DMS53 (cell line): Measurements from ENCODE around the gene NCBP2L.
"Not testable (repeated sequence)": the region's sequence is repeated elsewhere in the genome, so short reads cannot be mapped to it uniquely, and the experiment has no call there.

Source experiments
- DNase-seq: peaks from one replicate; lab custom pipeline; 2025; lab: John Stamatoyannopoulos, UW

The NCBP2L gene

DNA sequence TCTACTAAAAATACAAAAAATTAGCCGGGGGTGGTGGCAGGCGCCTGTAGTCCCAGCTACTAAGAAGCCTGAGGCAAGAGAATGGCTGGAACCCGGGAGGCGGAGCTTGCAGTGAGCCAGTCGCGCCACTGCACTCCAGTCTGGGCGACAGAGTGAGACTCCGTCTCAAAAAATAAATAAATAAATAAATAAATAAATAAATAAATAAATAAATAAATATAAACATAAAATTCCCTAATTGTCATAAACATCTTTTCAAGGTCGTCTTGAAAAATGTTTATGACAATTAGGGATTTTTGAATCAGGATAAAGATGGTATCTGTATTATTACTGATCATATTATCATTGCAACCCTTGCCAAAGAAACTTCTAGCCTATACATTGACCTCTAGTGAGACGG is 32.5 kb downstream of the NCBP2L start:
- not testable (repeated sequence) for DNase-seq

DNA sequence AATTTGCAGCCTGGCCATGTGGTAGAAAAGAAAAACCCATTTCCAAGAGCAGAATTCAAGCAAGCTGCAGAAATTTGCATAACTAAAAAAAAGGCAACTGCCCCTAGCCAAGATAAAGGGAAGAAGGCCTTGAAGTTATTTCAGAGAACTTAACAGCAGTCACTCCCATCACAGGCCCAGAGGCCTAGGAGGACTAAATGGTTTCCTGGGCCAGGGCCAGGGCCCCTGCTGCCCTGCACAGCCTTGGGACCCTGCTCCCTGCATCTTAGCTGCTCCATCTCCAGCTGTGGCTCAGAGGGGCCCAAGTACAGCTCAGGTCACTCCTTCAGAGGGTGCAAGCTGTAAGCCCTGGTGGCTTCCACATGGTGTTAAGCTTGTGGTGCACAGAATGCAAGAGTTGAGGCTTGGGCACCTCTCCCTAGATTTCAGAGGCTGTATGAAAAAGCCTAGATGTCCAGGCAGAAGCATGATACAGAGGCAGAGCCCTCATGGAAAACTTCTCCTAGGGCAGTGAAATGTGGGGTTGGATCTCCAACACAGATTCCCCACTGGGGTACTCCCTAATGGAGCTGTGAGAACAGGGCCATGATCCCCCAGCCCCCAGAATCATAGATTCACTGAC is 41.5 kb downstream of the NCBP2L start:
- DNase-seq = peak; percentile 13

DNA sequence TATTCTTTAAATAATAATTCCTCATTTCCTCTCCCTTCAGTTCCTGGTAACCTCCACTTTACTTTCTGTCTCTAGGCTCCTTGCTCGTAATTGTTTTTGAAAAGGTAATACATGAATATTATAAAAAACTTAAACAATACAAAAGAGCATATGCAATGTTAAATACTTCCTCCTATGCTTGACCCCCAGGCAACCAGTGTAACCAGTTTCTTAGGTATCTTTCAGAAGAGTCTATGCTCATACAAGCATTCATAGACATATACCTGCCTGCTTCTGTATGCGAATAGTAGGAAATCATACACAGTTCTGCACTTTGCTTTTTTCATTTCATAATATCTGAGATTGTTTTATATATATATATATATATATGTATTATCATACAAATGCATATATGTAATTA is 45.5 kb downstream of the NCBP2L start:
- peak; percentile 11 for DNase-seq

DNA sequence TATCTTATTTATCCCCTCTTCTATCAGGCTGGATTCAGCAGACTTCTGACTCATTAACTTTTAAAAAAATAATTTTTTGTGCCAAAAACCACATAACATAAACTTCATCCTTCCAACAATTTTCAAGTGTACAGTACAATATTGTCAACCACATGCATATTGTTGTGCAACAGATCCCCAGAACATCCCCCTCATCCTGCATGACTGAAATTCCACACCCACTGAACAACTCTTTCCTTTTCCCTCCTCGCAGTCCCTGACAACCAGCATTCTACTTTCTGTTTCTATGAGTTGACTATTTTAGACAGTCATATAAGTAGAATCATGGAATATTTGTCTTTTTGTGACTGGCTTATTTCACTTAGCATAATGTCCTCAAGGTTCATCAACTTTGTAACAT is 45.9 kb downstream of the NCBP2L start:
- DNase-seq = no peak

DNA sequence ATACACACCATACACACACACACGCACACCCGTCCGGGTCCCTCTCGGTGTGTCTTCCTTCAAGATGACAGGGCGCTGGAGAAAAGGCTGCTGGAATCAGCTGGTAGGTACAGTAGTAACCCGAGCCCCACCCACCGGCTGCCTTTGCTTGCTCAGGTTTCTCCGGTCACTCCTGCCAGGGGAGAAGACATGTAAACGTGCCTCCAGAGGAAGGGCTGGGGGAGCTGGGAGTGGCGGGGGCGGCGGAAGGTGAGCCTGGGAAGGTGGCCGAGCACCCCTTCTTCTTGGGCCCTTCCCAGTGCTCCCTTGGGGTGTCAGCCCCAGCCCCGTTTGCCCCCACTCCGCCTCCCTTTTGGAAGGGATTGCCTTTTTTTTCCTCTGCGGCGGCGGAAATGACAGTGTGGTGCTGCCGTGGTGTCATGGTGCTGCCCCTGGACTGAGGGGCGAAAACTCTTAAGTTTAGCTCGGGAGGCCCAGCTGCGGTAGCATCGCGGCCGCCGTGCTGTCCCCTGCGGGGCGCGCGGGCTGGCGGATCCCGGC is 48.2 kb downstream of the NCBP2L start, which contains the start of gene MID2:
Gene MID2, plus strand, starts transcription at position 169 of the 540 bp plus-strand sequence. CDS start 561 bp downstream, outside the sequence.
- DNase-seq = peak; percentile 72

DNA sequence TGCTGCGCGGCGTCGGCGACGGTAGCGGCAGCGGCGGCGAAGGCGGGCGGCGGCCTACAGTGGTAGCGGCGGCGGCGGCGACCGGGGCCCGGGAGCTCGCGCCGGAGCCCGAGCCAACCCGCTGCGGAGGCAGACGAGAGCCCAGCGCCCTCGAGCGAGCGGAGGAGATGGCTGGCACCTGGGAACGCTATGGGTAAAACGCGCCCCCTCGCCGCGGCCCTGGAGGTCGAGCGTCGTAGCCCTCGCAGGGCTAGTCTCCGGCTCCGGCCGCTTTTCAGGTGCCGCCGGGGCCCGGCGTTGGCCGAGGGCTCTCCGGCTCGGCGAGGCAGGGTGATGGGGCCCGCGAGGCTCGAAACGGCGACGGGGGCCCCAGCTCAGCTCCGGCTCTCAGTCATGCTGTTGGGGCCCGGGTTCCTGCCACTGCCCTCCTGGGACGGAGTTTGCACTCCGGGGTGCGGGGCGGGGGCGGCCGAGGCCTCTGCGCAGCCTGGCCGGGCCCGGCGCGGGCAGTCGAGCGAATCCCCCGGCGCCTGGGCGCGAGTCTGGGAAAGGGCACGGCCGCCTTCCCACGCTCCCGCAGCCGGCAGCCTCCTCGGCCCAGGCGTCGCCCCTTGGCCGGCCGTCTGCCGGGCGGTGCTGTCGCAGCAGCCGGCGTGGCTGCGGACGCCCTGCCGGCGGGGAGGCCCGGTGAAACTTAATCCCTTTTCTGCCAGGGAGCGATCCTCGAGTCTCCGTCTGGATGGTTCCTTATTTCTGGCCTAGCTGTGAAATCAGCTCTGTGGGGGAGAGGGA is 48.9 kb downstream of the NCBP2L start:
- peak; percentile 64 for DNase-seq

DNA sequence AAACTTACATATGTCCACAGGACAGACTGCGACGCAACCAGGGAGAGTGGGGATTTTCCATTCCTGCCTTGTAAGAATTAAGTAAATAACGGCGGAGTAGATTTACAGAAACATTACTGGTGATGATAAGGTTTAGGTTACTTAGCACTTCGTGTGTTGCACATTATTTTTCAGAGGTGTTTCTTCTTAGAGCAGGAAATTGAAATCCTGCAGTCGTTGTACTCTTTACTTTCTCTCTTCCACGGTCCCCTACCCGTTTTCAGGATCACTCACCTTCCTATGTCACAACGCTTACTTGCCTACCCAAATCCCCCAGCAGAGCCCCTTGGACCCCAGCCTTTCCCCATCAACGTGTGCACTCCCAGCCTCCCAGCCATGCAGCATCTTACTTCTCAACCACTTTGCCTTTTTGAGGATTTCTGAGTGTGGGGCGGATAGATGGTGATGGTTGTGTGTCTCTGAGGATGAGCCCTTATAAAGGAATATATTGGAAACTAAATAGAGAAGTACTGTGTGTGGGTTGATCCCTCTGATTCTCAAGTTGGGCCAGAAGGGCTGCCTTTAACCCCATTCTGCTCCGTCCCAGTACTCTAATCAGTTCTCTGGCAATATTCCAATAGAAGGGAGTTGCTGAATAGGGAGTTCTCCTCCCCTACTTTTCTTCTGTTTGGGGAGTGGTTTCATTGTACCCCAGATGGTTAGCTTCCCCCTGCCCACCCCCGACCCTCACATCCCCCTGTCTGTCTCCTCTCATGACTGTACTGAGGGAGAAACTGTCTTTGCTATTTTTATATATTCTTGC is 49.7 kb downstream of the NCBP2L start:
- no peak for DNase-seq

DNA sequence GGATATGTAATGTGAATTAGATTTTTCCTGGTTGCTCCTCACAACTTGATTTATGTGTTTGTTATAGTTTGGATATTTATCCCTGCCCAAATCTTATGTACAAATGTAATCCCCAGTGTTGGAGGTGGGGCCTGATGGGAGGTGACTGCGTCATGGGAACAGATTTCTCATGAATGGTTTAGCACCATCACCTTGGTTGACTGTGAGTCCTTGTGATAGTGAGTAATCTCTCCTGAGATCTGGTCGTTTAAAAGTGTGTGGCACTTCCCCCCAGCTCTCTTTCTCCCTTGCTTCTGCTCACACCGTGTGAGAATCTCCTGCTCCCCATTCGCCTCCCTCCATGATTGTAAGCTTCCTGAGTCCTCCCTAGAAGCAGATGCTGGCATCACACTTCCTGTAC is 50.3 kb downstream of the NCBP2L start:
- no peak for DNase-seq

DNA sequence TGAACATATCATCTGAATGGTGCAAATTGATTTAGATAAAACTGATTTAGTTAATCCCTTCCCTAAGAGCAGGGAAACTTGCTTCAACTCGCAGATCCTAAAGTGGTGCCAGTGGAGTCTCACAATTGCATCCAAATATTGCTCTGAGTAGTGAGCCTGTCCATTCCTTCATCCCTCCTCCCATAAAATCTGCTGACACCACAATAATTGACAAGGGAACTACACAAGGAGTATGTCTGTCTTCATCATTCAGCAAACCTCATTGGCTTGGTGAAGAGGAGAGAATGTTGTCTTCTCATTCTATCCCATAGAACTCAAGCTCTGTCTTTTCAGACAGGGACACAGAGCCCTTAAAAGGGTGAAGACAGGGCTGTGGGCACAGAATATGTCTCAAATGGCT is 52.3 kb downstream of the NCBP2L start:
- DNase-seq = no peak

DNA sequence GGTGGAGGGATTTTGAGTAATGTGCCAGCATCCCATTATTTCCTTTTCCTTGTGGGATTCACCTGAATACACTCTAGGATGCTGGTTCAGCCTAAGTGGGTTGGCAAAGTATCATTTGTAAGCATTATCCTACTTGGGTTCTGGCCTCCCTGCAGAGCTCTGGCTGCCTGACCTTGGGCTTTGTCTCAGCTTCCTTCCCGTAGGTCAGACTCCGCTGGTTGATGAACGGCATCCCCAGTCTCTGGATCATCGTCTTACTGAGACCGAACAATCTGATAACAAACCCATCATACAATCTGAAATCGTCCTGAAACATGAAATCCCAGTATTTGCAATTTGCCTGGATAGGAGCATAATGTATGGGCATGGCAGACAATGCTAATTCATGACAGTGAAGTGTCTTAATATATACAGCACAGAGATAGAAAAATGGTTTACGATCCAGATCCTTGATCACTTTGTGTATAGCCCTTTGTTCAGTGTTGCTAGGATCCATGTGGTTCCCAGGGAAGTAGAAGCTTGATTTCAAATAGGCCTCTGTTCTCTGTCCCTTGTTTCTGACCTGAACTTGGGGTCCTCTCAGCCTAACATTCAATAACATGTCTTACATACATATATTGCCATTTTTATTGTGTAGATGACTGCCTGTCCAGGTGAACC is 53.7 kb downstream of the NCBP2L start:
- DNase-seq = no peak

DNA sequence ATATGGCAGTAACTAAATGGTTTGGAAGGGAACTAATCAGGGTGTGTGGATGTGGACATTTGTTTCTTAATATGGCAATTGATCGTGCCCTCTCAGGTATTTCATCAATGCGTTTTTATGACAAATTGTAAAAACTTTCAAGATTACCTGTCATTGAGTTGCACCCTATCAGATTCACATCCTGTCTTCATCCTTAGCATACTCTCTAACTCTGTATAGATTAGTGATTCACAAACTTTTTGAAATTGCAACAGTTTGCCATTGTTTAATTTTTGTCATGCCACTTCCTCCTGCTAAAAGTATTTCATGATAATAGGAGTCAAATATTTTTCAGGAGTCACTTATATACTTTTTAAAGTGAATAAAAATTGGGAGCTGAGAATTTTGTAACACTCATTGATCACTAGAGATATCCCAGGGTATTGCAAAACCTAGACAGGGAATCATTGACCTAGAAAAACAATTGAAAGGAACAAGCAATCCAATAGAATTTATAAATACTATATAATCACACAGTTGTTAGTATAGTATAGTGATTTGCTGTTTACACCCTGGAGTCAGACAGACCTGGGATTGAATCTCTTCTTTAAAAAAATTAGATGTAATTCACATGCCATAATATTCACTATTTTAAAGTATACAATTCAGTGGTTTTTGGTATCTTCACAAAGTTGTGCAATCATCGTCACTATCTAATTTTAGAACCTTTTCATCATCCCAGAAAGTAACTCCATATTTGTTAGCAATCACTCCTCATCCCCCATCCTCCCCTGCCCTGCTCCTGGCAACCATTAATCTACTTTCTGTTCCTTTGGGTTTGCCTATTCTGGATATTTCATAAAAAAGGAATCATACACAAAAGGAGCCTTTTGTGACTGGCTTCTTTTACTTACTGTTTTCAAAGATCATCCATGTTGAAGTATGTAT is 57.0 kb downstream of the NCBP2L start:
- DNase-seq = no peak

DNA sequence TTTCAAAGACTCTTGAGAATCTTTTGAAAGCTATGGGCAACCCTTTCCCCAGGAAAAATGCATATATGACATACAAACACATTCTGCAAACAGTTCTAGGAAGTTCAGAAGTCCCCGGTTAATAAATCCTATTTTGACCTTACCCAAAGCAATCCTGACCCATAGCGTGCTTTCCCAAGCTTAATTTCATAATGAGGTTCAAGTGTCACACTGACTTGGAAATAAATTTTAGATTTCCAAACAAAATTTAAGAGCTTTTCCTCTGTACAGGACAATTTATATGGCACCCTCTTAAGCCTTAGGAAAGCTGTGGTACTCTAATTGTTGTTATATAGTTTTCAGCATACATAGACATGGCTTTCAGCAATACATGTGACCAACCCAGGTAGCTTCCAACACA is 59.4 kb downstream of the NCBP2L start:
- DNase-seq = no peak

DNA sequence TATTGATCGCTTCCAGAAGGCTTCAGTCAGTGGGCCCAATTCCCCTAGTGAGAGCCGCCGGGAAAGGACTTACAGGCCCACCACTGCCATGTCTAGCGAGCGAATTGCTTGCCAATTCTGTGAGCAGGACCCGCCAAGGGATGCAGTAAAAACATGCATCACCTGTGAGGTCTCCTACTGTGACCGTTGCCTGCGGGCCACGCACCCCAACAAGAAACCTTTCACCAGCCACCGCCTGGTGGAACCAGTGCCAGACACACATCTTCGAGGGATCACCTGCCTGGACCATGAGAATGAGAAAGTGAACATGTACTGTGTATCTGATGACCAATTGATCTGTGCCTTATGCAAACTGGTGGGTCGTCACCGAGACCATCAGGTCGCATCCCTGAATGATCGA is 63.4 kb downstream of the NCBP2L start:
- DNase-seq = no peak

DNA sequence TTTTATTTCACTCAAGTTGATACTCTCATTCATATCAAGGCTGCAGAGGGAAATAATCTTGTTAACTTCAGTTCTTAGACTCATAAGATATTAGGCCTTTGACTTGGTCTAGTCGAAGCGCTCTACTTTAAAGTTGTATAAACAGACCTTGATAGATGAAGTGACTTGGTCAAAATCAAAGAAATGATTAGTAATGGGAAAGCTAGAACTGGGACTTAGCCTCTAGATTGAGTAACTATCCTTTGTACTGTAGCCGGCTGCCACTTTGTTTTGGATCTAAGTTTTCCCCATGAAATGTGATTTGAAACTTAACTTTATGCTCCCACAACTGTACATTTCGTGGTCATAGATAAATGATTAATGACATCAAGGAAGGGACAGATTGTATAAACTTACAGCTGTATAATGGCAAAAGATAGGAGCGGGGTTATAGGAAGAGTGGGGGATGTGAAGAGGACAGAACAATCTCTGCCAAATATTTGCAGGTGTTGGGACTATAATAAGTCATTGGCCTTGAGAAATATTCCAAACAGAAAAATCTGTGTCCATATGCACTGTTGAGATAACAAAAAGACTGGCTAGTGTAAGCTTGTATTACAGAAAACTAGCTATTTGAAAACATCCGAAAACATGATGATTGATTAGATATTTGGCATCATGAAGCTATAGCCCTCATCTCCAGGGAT is 65.3 kb downstream of the NCBP2L start:
- DNase-seq = no peak
